ENCODE data around the gene CORO1C.

- TF ChIP-seq EP300 (IDR thresholded peaks at IDR 0.05; ENCODE audit: borderline replicate concordance in 1 of 2, low read depth in 1 of 2, low read length in 1 of 2) (no peak), ZBTB33 (IDR thresholded peaks at IDR 0.05; ENCODE audit: borderline replicate concordance, low read depth) (no peak), CTCF (IDR thresholded peaks at IDR 0.05) (no peak), ELF1 (IDR thresholded peaks at IDR 0.05) (no peak)
These were observed 64.0 kb downstream of the CORO1C start for GRCh38 chr12:108667349-108667748.
